Measurements from ENCODE around the gene ABLIM3.
A peak's percentile ranks its signal among the peaks of the same experiment; 100 is the strongest.

The ABLIM3 gene

DNA sequence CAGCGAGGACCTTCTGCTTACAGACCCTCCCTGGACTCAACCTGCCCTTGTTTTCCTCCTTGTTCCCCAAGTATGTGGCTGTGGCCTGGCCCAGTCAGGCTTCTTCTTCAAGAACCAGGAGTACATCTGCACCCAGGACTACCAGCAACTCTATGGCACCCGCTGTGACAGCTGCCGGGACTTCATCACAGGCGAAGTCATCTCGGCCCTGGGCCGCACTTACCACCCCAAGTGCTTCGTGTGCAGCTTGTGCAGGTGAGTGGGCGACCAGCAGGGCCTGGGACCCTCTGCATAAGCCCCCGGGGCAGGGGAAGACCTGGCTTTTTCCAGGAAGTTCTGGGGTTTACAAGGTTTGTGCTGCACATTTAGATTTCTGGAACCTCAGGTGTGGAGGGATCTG lies 56.9 kb downstream of the ABLIM3 start:
- Histone ChIP-seq H3K27me3 (ENCODE audit: control insufficient read depth in 1 of 2, insufficient read depth in 1 of 2, low read length in 2 of 2) (no peaks in the 10 kb centered on the region), H3K79me1 (replicated peaks; ENCODE audit: low read length, poor library complexity, severe bottlenecking) (peaks cover 2% of the 10 kb centered on the region), H3K27ac (ENCODE audit: low read length, poor library complexity, severe bottlenecking) (no peak overlapping the region), H2AFZ (ENCODE audit: low read depth, low read length) (no peak overlapping the region), H3K4me2 (ENCODE audit: low read length, poor library complexity, severe bottlenecking) (no peak overlapping the region), H3K9me3 (ENCODE audit: control insufficient read depth, low read length) (peaks cover 2% of the 10 kb centered on the region), H2BK120ac (ENCODE audit: low read depth, low read length) (no peak overlapping the region), H3K4me3 (ENCODE audit: insufficient read depth in 1 of 2, low read depth in 1 of 2, low read length in 2 of 2) (no peak overlapping the region), H3K18ac (ENCODE audit: low read depth in 1 of 2, low read length in 2 of 2) (no peak overlapping the region), H2BK12ac (ENCODE audit: low read length in 2 of 2) (peak overlapping the region in 1 of 2 experiments; percentile 29), H4K8ac (ENCODE audit: low read length) (no peak overlapping the region), H3K36me3 (ENCODE audit: control insufficient read depth in 1 of 2, insufficient read depth in 2 of 2, low read depth in 1 of 2, low read length in 2 of 2) (peaks cover 18 to 63% of the 10 kb centered on the region in 2 experiments), H3K4ac (ENCODE audit: low read depth in 1 of 2, low read length in 2 of 2) (no peak overlapping the region), H3K9ac (ENCODE audit: low read length) (no peak overlapping the region), H3K14ac (ENCODE audit: low read length in 2 of 2) (no peak overlapping the region), H2AK5ac (ENCODE audit: low read length, severe bottlenecking) (no peak overlapping the region), H3K23ac (ENCODE audit: low read length in 2 of 2) (no peak overlapping the region), H2BK15ac (ENCODE audit: low read depth, poor library complexity, severe bottlenecking) (no peak overlapping the region), H3K4me1 (ENCODE audit: control insufficient read depth, insufficient read depth, low read depth, low read length) (no peaks in the 10 kb centered on the region), H4K91ac (ENCODE audit: low read length) (peak overlapping the region; percentile 0), H2BK5ac (ENCODE audit: low read depth, low read length, poor library complexity, severe bottlenecking) (no peak overlapping the region)
- no peak for DNase-seq
- WGBS, result 93% methylated on average over 8 of the region's 9 CpGs

- no peak overlapping the region for H2AFZ ChIP-seq (ENCODE audit: low read depth, low read length)
- no peak overlapping the region for H3K9ac ChIP-seq (ENCODE audit: low read length)
- H3K4me1 ChIP-seq (ENCODE audit: control insufficient read depth, insufficient read depth, low read depth, low read length), result no peaks in the 10 kb centered on the region
- peak overlapping the region; percentile 57 for H4K8ac ChIP-seq (ENCODE audit: low read length)
- H2BK15ac ChIP-seq (ENCODE audit: low read depth, poor library complexity, severe bottlenecking), result no peak overlapping the region
- H3K79me1 ChIP-seq (replicated peaks; ENCODE audit: low read length, poor library complexity, severe bottlenecking), result no peaks in the 10 kb centered on the region
- H3K4ac ChIP-seq (ENCODE audit: low read depth in 1 of 2, low read length in 2 of 2), result peak overlapping the region in 1 of 2 experiments; percentile 1
- H2BK5ac ChIP-seq (ENCODE audit: low read depth, low read length, poor library complexity, severe bottlenecking), result no peak overlapping the region
- H3K14ac ChIP-seq (ENCODE audit: low read length in 2 of 2), result peak overlapping the region in 1 of 2 experiments; percentile 69
- no peak overlapping the region for H3K27ac ChIP-seq (ENCODE audit: low read length, poor library complexity, severe bottlenecking)
- no peak overlapping the region for H2BK120ac ChIP-seq (ENCODE audit: low read depth, low read length)
- no peaks in the 10 kb centered on the region for H3K27me3 ChIP-seq (ENCODE audit: control insufficient read depth in 1 of 2, insufficient read depth in 1 of 2, low read length in 2 of 2)
- no peak overlapping the region for H2AK5ac ChIP-seq (ENCODE audit: low read length, severe bottlenecking)
- peak overlapping the region; percentile 49 for H4K91ac ChIP-seq (ENCODE audit: low read length)
- DNase-seq, result no peak
- WGBS, result 75% methylated on average over 6 of the region's 6 CpGs
- H3K4me3 ChIP-seq (ENCODE audit: insufficient read depth in 1 of 2, low read depth in 1 of 2, low read length in 2 of 2), result no peak overlapping the region
- peaks cover 3% of the 10 kb centered on the region for H3K9me3 ChIP-seq (ENCODE audit: control insufficient read depth, low read length)
- H3K36me3 ChIP-seq (ENCODE audit: control insufficient read depth in 1 of 2, insufficient read depth in 2 of 2, low read depth in 1 of 2, low read length in 2 of 2), result peaks cover 22 to 78% of the 10 kb centered on the region in 2 experiments
- no peak overlapping the region for H3K4me2 ChIP-seq (ENCODE audit: low read length, poor library complexity, severe bottlenecking)
- H2BK12ac ChIP-seq (ENCODE audit: low read length in 2 of 2), result peak overlapping the region in 1 of 2 experiments; percentile 92
- no peak overlapping the region for H3K23ac ChIP-seq (ENCODE audit: low read length in 2 of 2)
- H3K18ac ChIP-seq (ENCODE audit: low read depth in 1 of 2, low read length in 2 of 2), result peak overlapping the region; percentile 16 to 87
Observed at GRCh38 chr5:149200355-149200754, 59.1 kb downstream of the ABLIM3 start.

- H3K4me2 ChIP-seq (ENCODE audit: low read length, poor library complexity, severe bottlenecking), result no peak overlapping the region
- no peak overlapping the region for H3K9ac ChIP-seq (ENCODE audit: low read length)
- peaks cover 3% of the 10 kb centered on the region for H3K9me3 ChIP-seq (ENCODE audit: control insufficient read depth, low read length)
- H3K4ac ChIP-seq (ENCODE audit: low read depth in 1 of 2, low read length in 2 of 2), result no peak overlapping the region
- H2AK5ac ChIP-seq (ENCODE audit: low read length, severe bottlenecking), result no peak overlapping the region
- DNase-seq, result no peak
- H3K18ac ChIP-seq (ENCODE audit: low read depth in 1 of 2, low read length in 2 of 2), result no peak overlapping the region
- H3K27ac ChIP-seq (ENCODE audit: low read length, poor library complexity, severe bottlenecking), result no peak overlapping the region
- no peaks in the 10 kb centered on the region for H3K27me3 ChIP-seq (ENCODE audit: control insufficient read depth in 1 of 2, insufficient read depth in 1 of 2, low read length in 2 of 2)
- H4K8ac ChIP-seq (ENCODE audit: low read length), result peak overlapping the region; percentile 22
- peak overlapping the region in 1 of 2 experiments; percentile 61 for H2BK12ac ChIP-seq (ENCODE audit: low read length in 2 of 2)
- H3K79me1 ChIP-seq (replicated peaks; ENCODE audit: low read length, poor library complexity, severe bottlenecking), result no peaks in the 10 kb centered on the region
- no peak overlapping the region for H2BK120ac ChIP-seq (ENCODE audit: low read depth, low read length)
- peaks cover 22 to 74% of the 10 kb centered on the region in 2 experiments for H3K36me3 ChIP-seq (ENCODE audit: control insufficient read depth in 1 of 2, insufficient read depth in 2 of 2, low read depth in 1 of 2, low read length in 2 of 2)
- no peak overlapping the region for H4K91ac ChIP-seq (ENCODE audit: low read length)
- no peaks in the 10 kb centered on the region for H3K4me1 ChIP-seq (ENCODE audit: control insufficient read depth, insufficient read depth, low read depth, low read length)
- H3K14ac ChIP-seq (ENCODE audit: low read length in 2 of 2), result no peak overlapping the region
- no peak overlapping the region for H2BK5ac ChIP-seq (ENCODE audit: low read depth, low read length, poor library complexity, severe bottlenecking)
- 73% methylated on average over 6 of the region's 6 CpGs for WGBS
- H2AFZ ChIP-seq (ENCODE audit: low read depth, low read length), result no peak overlapping the region
- no peak overlapping the region for H3K23ac ChIP-seq (ENCODE audit: low read length in 2 of 2)
- H3K4me3 ChIP-seq (ENCODE audit: insufficient read depth in 1 of 2, low read depth in 1 of 2, low read length in 2 of 2), result no peak overlapping the region
- H2BK15ac ChIP-seq (ENCODE audit: low read depth, poor library complexity, severe bottlenecking), result no peak overlapping the region
Observed at GRCh38 chr5:149201121-149201637, 59.9 kb downstream of the ABLIM3 start.

DNA sequence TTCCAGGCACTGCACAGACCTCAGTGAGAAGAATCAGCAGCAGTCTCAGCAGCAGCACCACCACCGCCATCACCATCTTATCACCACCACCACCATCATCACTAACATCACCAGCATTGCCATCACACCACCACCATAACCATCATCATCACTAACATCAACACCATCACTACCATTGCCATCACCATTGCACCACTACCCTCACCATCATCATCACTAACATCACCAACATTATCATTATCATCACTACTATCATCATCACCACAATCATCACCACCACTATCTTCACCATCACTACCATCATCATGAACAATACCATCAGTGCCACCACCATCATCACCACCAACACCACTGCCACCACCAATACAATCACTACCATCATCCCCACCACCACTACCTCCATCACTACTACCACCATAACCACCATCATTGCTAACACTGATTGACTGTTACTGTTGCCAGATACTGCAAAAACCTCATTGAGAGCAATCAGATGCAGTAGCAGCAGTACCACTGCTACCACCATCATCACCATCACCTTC lies 61.7 kb downstream of the ABLIM3 start:
- no peak overlapping the region for H3K14ac ChIP-seq (ENCODE audit: low read length in 2 of 2)
- H3K9ac ChIP-seq (ENCODE audit: low read length), result no peak overlapping the region
- no peak overlapping the region for H2AFZ ChIP-seq (ENCODE audit: low read depth, low read length)
- H3K18ac ChIP-seq (ENCODE audit: low read depth in 1 of 2, low read length in 2 of 2), result peak overlapping the region; percentile 5 to 61
- no peak overlapping the region for H3K23ac ChIP-seq (ENCODE audit: low read length in 2 of 2)
- H2BK12ac ChIP-seq (ENCODE audit: low read length in 2 of 2), result peak overlapping the region; percentile 69 to 87
- no peak overlapping the region for H3K27ac ChIP-seq (ENCODE audit: low read length, poor library complexity, severe bottlenecking)
- no peak overlapping the region for H2BK120ac ChIP-seq (ENCODE audit: low read depth, low read length)
- no peaks in the 10 kb centered on the region for H3K27me3 ChIP-seq (ENCODE audit: control insufficient read depth in 1 of 2, insufficient read depth in 1 of 2, low read length in 2 of 2)
- WGBS, result 98% methylated on average over 1 of the region's 1 CpG
- H3K9me3 ChIP-seq (ENCODE audit: control insufficient read depth, low read length), result peaks cover 3% of the 10 kb centered on the region
- H3K4me3 ChIP-seq (ENCODE audit: insufficient read depth in 1 of 2, low read depth in 1 of 2, low read length in 2 of 2), result no peak overlapping the region
- H4K8ac ChIP-seq (ENCODE audit: low read length), result peak overlapping the region; percentile 7
- H2AK5ac ChIP-seq (ENCODE audit: low read length, severe bottlenecking), result no peak overlapping the region
- H2BK15ac ChIP-seq (ENCODE audit: low read depth, poor library complexity, severe bottlenecking), result no peak overlapping the region
- H3K4me1 ChIP-seq (ENCODE audit: control insufficient read depth, insufficient read depth, low read depth, low read length), result no peaks in the 10 kb centered on the region
- H3K79me1 ChIP-seq (replicated peaks; ENCODE audit: low read length, poor library complexity, severe bottlenecking), result no peaks in the 10 kb centered on the region
- H3K4me2 ChIP-seq (ENCODE audit: low read length, poor library complexity, severe bottlenecking), result no peak overlapping the region
- H3K4ac ChIP-seq (ENCODE audit: low read depth in 1 of 2, low read length in 2 of 2), result no peak overlapping the region
- DNase-seq, result no peak
- no peak overlapping the region for H2BK5ac ChIP-seq (ENCODE audit: low read depth, low read length, poor library complexity, severe bottlenecking)
- peak overlapping the region; percentile 23 for H4K91ac ChIP-seq (ENCODE audit: low read length)
- H3K36me3 ChIP-seq (ENCODE audit: control insufficient read depth in 1 of 2, insufficient read depth in 2 of 2, low read depth in 1 of 2, low read length in 2 of 2), result peaks cover 25 to 78% of the 10 kb centered on the region in 2 experiments

Measured in mesenchymal stem cell (in vitro differentiated cells and primary cell).